A172 (cell line): ENCODE results near the gene SIX6. TPM values are rescaled to one million over a fixed set of nuclear protein-coding genes. Genes with fewer than 3 reads are reported as not detected.
"Not testable (repeated sequence)": the region's sequence is repeated elsewhere in the genome, so short reads cannot be mapped to it uniquely, and the experiment has no call there.

Source experiments
- DNase-seq: peaks from one replicate; pipeline ENCODE4 v3.0.0-alpha.2; 2015; ENCODE audit warnings: low spot score
- total RNA-seq: library from RNA; depleted of rRNA; stranded (reverse); fragments of >200 nt; shearing (Covaris generic); gene quantifications from 2 replicates; pipeline ENCODE4 v1.2.3, GENCODE V29; 2014; rRNA removed

Gene SIX6
- not detected in 2 replicates for total RNA-seq

GRCh38 chr14:60508707-60509437 is at the start of gene SIX6:
Gene SIX6 (plus strand): TSS chr14:60509146. CDS start chr14:60509399, 253 bp downstream.
- DNase-seq, result no peak

- DNase-seq, result not testable (repeated sequence)
These were observed 28.7 kb upstream of the SIX6 start for GRCh38 chr14:60480248-60480647.

GRCh38 chr14:60482743-60483142 is 26.2 kb upstream of the SIX6 start:
- DNase-seq, result peak; percentile 10

GRCh38 chr14:60485057-60485597 is 23.8 kb upstream of the SIX6 start:
- no peak for DNase-seq

- DNase-seq, result no peak
These were observed 23.2 kb upstream of the SIX6 start, which contains the start of gene C14orf39 for GRCh38 chr14:60485598-60486251. Gene C14orf39 (minus strand): TSS chr14:60486063. CDS start chr14:60485078, 985 bp downstream.

GRCh38 chr14:60487211-60487610 is 21.7 kb upstream of the SIX6 start:
- no peak for DNase-seq

GRCh38 chr14:60488175-60488574 is 20.8 kb upstream of the SIX6 start:
- DNase-seq, result no peak

GRCh38 chr14:60490270-60490669 is 18.7 kb upstream of the SIX6 start:
- DNase-seq, result no peak

GRCh38 chr14:60495946-60496345 is 13.0 kb upstream of the SIX6 start:
- DNase-seq, result no peak

GRCh38 chr14:60502541-60502940 is 6.4 kb upstream of the SIX6 start:
- no peak for DNase-seq

- no peak for DNase-seq
These were observed 3.5 kb upstream of the SIX6 start for GRCh38 chr14:60505448-60505847.

GRCh38 chr14:60506010-60506409 is 2.9 kb upstream of the SIX6 start:
- no peak for DNase-seq

GRCh38 chr14:60506462-60506984 is 2.4 kb upstream of the SIX6 start:
- DNase-seq, result no peak

GRCh38 chr14:60506985-60507829 is 1.7 kb upstream of the SIX6 start:
- no peak for DNase-seq

GRCh38 chr14:60508363-60508706 is 611 bp upstream of the SIX6 start:
- DNase-seq, result no peak

GRCh38 chr14:60509438-60510253 is 700 bp downstream of the SIX6 start:
- DNase-seq, result no peak

GRCh38 chr14:60510254-60510950 is 1.5 kb downstream of the SIX6 start:
- DNase-seq, result no peak

GRCh38 chr14:60510951-60511599 is 2.1 kb downstream of the SIX6 start:
- no peak for DNase-seq

GRCh38 chr14:60512126-60512525 is 3.2 kb downstream of the SIX6 start:
- DNase-seq, result no peak
